Endothelial cell (in vitro differentiated cells): Measurements from ENCODE around the gene KRTAP4-9. TPM values are rescaled to one million over a fixed set of nuclear protein-coding genes. Genes with fewer than 3 reads are reported as not detected.
"Not testable (repeated sequence)": the region's sequence is repeated elsewhere in the genome, so short reads cannot be mapped to it uniquely, and the experiment has no call there.

Source experiments
- DNase-seq: peaks from one replicate; pipeline ENCODE4 v3.0.0; 2021; ENCODE audit warnings: low spot score
- H3K27ac Mint-ChIP-seq: one replicate; pipeline ENCODE4 v1.8.0; 2021; ENCODE audit warnings: mixed read lengths, inconsistent platforms; ENCODE audit not compliant: unreplicated experiment
- H3K27me3 Mint-ChIP-seq: one replicate; pipeline ENCODE4 v1.8.0; 2021; ENCODE audit warnings: mild to moderate bottlenecking, moderate library complexity, mixed read lengths, inconsistent platforms; ENCODE audit not compliant: unreplicated experiment
- H3K36me3 Mint-ChIP-seq: one replicate; pipeline ENCODE4 v1.8.0; 2021; ENCODE audit warnings: mild to moderate bottlenecking, low read depth, mixed read lengths, inconsistent platforms; ENCODE audit not compliant: unreplicated experiment
- H3K4me1 Mint-ChIP-seq: one replicate; pipeline ENCODE4 v1.8.0; 2021; ENCODE audit warnings: mild to moderate bottlenecking, mixed read lengths, inconsistent platforms; ENCODE audit not compliant: unreplicated experiment
- H3K4me3 Mint-ChIP-seq: one replicate; pipeline ENCODE4 v1.8.0; 2021; ENCODE audit warnings: mild to moderate bottlenecking, mixed read lengths, inconsistent platforms; ENCODE audit not compliant: unreplicated experiment
- H3K9me3 Mint-ChIP-seq: one replicate; pipeline ENCODE4 v1.8.0; 2021; ENCODE audit warnings: mixed read lengths, inconsistent platforms; ENCODE audit not compliant: unreplicated experiment
- CTCF ChIP-seq: fragments of 200-600 bp; sonication (generic); IDR thresholded peaks from one replicate; pipeline ENCODE4 v1.5.0; 2021; ENCODE audit warnings: antibody characterized with exemption; ENCODE audit not compliant: unreplicated experiment
- total RNA-seq: library from RNA; stranded (reverse); fragmentation: NEBNext Ultra II Directional; extraction: Animal tissue kit (Norgen Biotek cat#: 25700); gene quantifications from one replicate; pipeline ENCODE4 v1.2.1, GENCODE V29; 2021; ENCODE audit not compliant: unreplicated experiment

KRTAP4-9 gene
- total RNA-seq, 1 donor from 2014 or later, result not detected

GRCh38 chr17:41131979-41132378 is 26.8 kb downstream of the KRTAP4-9 start:
- H3K9me3 Mint-ChIP-seq, result no peaks in the 10 kb centered on the region
- H3K27ac Mint-ChIP-seq, result no peak overlapping the region
- no peaks in the 10 kb centered on the region for H3K36me3 Mint-ChIP-seq
- no peaks in the 10 kb centered on the region for H3K4me1 Mint-ChIP-seq
- no peaks in the 10 kb centered on the region for H3K27me3 Mint-ChIP-seq
- no peak for TF ChIP-seq CTCF
- no peak for DNase-seq
- no peak overlapping the region for H3K4me3 Mint-ChIP-seq

DNA sequence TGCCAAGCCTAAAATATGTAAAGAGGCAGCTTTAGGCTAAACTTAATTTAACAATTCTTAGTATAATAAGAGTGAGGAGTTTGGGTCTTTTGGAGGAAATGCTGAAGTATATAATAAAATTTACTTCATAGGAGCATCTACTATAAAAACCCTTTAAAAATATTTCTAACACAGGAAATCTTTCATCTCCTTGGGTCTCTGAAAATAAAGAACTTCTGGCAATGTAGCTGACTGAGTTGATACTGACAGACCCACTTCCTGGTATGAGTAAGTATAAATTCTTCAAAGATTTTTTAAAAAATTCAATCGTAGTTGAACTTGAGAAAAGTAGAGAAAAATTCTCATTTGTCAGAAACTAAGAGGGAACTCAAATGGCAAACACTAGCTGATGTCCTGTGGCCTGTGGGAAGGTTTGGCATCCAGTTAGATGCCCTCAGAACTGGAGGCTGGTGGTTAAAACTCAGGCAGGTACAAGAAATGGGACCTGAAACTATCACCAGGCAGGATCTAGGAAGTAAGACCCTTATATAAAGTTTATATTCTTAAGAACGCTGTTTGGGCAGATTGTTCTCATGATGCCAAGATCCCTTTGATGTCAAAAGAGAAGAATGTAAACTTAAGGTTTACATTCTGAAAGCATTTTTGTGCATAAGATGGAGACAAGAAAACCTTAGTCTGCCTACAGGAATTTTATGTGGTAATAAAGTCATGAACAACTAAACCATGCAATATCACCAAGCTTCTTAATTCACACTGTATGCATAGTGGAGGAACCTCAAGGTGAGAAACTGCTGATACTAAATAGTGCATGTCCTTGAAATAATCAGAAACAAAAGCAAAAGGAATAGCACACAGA is 28.9 kb downstream of the KRTAP4-9 start:
- H3K9me3 Mint-ChIP-seq, result no peaks in the 10 kb centered on the region
- H3K27me3 Mint-ChIP-seq, result no peaks in the 10 kb centered on the region
- DNase-seq, result no peak
- no peak overlapping the region for H3K27ac Mint-ChIP-seq
- H3K4me1 Mint-ChIP-seq, result no peaks in the 10 kb centered on the region
- TF ChIP-seq CTCF, result no peak
- no peaks in the 10 kb centered on the region for H3K36me3 Mint-ChIP-seq
- no peak overlapping the region for H3K4me3 Mint-ChIP-seq

- H3K4me3 Mint-ChIP-seq, DNase-seq, H3K4me1 Mint-ChIP-seq, H3K27me3 Mint-ChIP-seq: not testable (repeated sequence)
- Mint-ChIP-seq H3K27ac (peak overlapping the region; percentile 9), H3K9me3 (peaks cover 15% of the 10 kb centered on the region), H3K36me3 (peaks cover 17% of the 10 kb centered on the region)
These were observed 34.7 kb downstream of the KRTAP4-9 start for GRCh38 chr17:41139865-41140264.

- no peak for TF ChIP-seq CTCF
- H3K4me3 Mint-ChIP-seq, result no peak within 1 kb of the TSS
These were observed 35.4 kb downstream of the KRTAP4-9 start, which contains the start of gene KRTAP4-6 for GRCh38 chr17:41140360-41141131. Gene KRTAP4-6, minus strand, starts transcription at chr17:41140544. Its CDS starts 57 bp downstream, at chr17:41140487.

DNA sequence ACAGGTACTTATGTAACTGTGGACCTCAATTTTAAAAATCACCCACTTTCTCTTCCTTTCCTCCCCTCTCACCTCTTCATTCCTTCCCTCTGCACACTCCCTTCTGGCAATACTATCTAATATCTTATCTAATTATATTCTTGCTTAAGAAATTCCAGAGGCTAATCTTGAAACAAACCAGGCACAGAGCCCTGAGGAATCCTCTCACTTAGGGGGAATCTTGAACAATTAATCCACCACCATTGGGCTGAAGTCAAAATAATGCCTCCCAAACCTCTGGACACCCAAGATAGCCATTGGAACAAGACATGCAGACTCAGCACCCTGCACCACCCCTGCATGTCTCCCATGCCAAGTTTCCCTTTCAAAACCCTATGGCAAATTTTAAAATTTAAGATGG is 36.2 kb downstream of the KRTAP4-9 start:
- Mint-ChIP-seq H3K27ac (no peak overlapping the region), H3K36me3 (peaks cover 17% of the 10 kb centered on the region), H3K9me3 (peaks cover 15% of the 10 kb centered on the region), H3K4me3 (no peak overlapping the region), H3K27me3 (peaks cover 3% of the 10 kb centered on the region), H3K4me1 (peaks cover 6% of the 10 kb centered on the region)
- TF ChIP-seq CTCF, result no peak
- no peak for DNase-seq

More at GRCh38 chr17:41140360-41141131, 35.4 kb downstream of the KRTAP4-9 start, which contains the start of gene KRTAP4-6:
- peaks cover 15% of the 10 kb centered on the region for H3K9me3 Mint-ChIP-seq
- peaks cover 3% of the 10 kb centered on the region for H3K27me3 Mint-ChIP-seq
- no peaks in the 10 kb centered on the region for H3K4me1 Mint-ChIP-seq
- H3K36me3 Mint-ChIP-seq, result peaks cover 17% of the 10 kb centered on the region
- DNase-seq, result no peak
- peak within 1 kb of the TSS; percentile 9 for H3K27ac Mint-ChIP-seq
